IPS-NIHi11 (cell line): ENCODE measurements around the gene ENG.
A peak's percentile ranks its signal among the peaks of the same experiment; 100 is the strongest.
"Not testable (repeated sequence)": the region's sequence is repeated elsewhere in the genome, so short reads cannot be mapped to it uniquely, and the experiment has no call there.

Source experiments
- DNase-seq: peaks from one replicate; pipeline ENCODE4 v3.0.0; 2012; ENCODE audit warnings: mixed read lengths, low spot score

Gene ENG

GRCh38 chr9:127863191-127863621 is 8.7 kb upstream of the ENG start:
- DNase-seq, result no peak

- DNase-seq, result no peak
Observed at GRCh38 chr9:127862075-127863011, 7.9 kb upstream of the ENG start.

GRCh38 chr9:127860779-127861178 is 6.3 kb upstream of the ENG start:
- DNase-seq, result no peak

DNA sequence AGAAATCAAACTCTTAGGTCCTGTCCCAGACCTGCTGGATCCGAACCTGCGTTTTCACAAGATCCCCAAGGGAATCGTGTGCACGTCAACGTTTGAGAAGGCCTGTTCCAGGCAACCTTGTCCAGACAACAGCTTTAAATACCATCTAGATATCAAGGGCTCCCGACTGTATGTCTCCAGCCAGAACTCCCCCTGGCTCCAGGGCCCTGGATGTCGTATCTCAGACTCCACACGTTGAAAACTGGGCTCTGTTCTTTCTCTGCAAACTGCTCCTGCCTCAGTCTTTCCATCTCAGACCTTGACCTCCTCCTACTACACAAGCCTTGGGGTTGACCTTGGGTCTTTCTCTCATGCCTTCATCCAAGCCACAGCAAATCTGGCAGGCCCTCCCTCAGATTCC is 5.8 kb upstream of the ENG start:
- DNase-seq, result no peak

DNA sequence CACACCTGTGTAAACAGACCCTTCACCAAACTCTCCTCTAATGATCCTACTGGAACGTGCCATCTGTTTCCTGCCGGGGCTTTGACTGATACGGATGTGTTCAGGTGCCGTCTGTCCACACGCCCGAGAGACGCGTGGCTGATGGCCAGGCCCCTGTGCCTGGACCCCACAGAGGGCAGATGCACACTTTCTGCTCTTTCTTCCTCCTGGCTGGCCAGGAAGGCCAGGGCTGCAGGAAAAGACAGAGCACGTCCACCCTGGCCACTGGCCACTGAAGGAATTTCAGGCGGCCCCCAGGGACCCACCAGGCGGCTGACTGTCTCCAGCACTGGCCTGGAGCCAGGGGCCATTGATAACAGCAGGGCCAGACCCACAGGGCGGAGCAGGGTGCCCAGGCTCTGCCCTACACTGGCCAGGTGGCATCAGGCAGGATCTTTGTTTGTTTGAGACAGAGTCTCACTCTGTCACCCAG is 3.6 kb upstream of the ENG start:
- no peak for DNase-seq

- DNase-seq, result no peak
Observed at GRCh38 chr9:127857278-127857677, 2.8 kb upstream of the ENG start.

- DNase-seq, result no peak
Observed at GRCh38 chr9:127856729-127857116, 2.3 kb upstream of the ENG start.

DNA sequence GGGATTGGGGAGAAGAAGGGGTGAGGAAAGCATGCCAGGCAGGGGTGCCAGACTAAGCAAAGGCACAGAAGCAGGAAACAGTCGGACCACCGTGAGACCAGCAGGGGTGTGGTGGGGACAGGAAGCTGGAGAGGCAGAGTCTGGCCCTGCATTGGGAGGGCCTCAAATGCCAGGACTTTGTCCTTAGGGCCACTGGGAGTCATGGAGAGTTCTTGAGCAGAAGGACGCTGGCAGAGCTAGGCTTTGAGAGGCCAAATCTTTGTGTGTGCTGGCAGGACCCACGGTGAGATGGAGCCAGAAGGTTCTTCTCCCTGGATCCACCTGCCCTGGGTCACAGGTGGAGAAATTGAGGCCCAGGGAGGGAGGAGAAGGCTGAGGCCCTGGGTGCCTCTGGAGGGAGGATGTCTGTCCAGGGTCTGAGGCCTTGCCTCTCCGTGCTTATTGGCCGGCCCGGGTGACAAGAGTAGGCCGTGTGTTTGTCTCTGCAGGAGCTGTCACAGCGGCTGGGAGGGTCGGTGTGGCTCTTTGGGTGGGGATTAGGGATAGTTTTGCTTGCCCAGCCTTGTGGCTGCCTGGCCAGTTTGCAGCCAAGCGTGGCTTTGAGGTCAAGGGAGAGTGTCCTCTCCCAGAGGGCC is 1.8 kb upstream of the ENG start:
- DNase-seq, result no peak

GRCh38 chr9:127855522-127855921 is 1.1 kb upstream of the ENG start:
- DNase-seq, result no peak

GRCh38 chr9:127854960-127855359 is 502 bp upstream of the ENG start:
- DNase-seq, result no peak

DNA sequence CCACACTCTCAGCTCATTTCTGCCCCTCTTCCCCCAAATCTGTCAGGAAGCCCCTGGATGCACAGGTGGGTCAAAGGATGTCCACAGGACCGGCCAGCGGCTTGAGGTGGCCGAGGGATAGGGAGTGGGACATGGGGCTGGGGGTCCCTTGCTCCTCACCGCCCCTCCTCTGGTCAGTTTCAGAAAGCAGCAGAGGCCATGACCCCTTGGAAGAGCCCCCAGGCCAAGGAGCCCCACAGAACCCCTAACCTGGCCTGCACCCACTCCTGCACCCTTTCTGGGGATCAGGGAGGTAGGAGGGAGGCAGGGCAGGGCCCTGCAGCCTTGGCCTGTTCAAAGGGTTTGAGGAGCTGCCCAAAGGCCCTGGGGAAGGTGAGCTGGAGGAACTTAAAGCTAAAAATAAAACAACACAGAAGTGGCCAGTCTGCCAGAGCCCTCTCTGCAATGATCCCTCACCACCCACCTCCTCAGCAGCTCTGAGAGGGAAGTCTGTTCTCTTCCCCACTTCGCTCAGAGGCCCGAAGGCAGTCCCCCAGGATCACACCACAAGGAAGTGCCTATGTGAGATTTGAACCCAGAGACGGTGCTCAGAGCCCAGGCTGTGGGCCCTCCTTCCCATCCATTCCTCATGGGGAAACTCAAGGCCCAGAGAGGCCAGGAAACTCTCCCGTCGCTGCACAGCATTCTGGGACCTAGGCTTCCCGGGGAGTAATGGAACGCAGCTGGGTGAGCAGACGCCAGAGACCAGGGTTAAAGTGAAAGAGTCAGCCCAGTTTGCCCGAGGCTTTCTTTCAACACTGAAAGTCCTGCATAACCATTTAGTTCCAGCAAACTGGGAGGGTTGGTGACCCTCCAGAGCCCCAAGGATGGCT is 910 bp downstream of the ENG start:
- no peak for DNase-seq

- no peak for DNase-seq
Observed at GRCh38 chr9:127852829-127853228, 1.6 kb downstream of the ENG start.

- DNase-seq, result no peak
Observed at GRCh38 chr9:127850286-127850830, 4.1 kb downstream of the ENG start.

DNA sequence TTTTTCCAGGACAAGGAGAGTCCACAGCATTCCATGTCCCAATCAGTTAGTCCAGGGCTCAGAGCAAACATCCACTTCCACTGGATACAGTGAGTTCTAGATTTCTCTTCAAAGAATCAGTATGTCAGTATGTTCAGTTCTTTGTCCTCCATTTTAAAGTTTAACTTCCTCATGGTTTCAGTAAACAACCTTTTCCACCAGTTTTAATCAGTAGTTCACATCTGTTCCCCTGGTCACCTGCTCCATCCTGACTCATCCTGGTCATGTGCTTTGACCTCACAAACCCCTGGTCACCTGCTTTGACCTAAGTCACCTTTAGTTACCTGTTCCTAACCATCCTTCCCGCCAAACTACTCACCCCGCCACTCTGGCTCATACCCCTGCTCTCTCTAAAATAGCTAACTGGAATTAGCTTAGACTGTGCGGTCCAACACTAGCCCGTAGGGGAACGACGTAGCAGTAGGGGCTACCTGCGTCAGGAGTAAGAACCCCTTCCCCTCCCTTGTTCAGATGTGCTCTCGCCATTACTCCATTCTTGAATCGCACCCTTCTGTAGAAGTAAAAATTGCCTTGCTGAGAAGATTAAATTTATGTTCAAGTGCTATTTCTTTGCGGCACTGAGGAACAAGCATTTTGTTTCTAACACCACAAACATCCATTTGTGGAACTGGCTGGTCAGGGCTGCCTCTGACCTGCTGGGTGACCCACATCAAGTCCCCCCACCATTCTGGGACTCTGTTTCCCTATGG is 5.5 kb downstream of the ENG start:
- DNase-seq, result no peak

DNA sequence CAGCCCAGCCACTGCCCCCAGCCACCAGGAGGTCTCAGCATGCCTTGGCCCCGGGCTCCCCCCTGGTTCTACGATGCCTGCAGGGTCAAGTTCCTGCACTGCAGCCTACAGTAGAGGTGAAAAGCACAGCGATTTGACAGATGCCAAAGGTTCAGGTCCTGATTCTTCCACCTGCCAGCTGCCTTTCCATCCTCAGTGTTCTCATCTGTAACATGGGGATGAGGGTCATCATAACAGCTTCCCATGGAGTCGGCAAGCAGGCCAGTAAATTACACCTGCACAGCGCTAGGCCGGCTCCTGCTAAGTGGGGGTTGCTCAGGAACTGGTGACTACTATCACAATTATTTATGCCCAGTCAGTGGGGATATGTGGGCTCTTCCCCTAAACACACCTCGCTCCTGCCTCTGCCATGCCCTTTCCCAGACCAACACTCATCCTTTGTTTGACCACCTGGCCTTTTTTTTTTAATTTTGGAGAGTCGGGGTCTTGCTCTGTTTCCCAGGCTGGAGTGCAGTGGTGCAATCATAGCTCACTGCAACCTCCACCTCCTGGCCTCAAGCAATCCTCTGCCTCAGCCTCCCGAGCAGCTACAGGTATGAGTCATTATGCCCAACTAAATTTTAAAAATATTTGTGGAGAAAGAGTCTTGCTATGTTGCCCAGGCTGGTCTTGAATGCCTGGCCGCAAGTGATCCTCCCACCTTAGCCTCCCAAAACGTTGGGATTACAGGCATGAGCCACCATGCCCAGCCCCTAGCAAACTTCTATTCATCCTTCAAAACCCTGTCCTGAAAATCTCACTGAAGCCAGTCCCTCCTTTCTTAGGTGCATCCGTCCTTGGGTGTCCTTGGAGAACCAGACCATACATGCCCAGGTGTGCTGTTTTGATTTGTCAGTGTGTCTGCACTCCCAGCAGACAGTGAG is 6.4 kb downstream of the ENG start:
- no peak for DNase-seq

DNA sequence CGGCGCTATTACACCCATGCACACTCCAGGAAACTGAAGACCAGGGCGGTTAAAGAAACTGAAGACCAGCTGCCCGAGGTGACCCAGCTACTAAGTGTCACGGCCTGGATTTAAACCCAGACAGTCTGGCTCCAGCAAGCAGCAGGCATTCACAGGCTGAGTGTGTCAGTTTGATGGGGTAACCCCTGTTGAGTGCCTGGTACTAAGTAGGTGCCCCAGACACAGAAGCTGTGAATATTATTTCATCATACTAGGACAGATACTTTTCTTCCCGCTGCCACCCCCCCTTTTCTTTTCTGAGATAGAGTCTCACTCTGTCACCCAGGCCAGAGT is 7.3 kb downstream of the ENG start:
- no peak for DNase-seq

DNA sequence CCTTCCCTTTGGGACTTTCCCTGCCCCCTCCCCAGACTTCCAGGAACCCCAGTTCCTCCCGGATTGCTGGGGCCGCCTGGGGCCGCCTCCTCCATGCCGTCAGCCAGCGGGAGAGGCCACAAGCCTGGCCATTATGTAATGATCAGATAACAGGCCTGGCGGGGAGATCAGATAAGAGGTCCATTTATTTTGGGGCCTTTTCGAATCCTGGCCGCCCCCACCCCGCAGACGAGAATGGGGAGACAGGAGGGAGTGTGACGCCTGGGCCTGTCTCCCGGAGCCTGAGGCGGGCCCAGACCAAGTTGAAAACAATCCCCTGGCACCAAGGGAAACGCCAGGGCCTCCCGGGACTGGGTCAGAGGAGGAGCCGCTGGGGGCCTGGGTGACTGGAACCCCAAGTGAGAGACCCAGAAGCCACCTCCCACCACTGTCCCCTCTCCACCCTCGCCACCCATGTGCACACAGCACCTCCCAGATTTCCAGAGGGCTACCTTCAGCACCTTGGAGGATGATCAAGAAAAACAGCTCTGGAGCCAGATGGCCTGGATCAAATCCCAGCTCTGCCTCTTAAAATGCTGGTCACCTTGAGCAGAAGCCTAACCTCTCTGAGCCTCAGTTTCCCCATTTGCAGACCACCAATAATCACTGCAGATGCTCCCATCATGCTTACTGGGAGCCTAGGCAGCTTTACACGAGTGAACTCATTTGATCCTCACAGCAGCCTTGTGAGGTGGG is 7.8 kb downstream of the ENG start:
- no peak for DNase-seq

DNA sequence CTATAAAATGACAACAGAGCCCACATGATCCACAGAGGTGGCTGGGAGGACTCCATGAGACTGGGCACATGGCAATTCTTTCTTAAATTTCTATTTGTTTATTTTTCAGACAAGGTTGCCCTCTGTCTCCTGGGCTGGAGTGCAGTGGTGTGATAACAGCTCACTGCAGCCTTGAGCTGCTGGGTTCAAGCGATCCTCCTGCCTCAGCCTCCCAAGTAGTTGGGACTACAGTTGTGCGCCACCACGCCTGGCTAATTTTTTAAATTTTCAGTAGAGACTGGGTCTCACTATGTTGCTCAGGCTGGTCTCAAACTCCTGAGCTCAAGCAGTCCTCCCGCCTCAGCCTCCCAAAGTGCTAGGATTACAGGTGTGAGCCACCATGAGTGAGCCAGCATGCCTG is 8.8 kb downstream of the ENG start:
- DNase-seq, result not testable (repeated sequence)

DNA sequence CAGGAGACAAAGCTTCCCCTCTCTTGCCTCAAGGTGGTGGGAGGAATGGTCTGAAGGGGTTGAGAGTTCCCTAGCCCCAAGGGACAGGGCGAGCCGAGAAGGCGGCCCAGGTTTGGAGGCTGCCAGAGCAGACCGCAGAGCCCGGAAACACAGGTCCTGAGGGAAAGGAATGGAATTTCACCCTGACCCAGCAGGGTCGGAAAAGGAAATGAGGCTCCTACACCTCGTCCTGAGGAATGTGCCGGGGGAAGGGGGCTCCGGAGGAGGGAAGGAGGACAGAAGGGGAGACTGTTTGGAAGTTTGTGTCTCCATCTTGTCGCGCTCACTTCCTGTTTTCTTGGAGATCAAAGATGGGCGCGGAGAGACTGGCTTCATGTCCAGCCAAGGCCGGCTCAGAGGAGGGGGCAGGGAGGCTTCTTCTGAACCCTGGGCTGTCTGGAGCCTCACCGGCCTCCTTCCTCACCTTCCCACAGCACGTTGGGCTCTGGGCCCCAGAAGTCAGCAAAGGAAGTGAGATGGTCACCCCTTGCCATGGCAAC is 9.6 kb downstream of the ENG start:
- peak; percentile 60 for DNase-seq
